ENCODE results near the gene UNC5C.

The UNC5C gene

GRCh38 chr4:95462921-95463320 lies 85.9 kb downstream of the UNC5C start:
- no peaks in the 10 kb centered on the region for H3K36me3 ChIP-seq (ENCODE audit: insufficient read depth)
- no peaks in the 10 kb centered on the region for H4K20me1 ChIP-seq (ENCODE audit: insufficient read depth)
- no peaks in the 10 kb centered on the region for H3K27me3 ChIP-seq (ENCODE audit: insufficient read depth, low read depth)
- no peak overlapping the region for H3K27ac ChIP-seq
- H3K9ac ChIP-seq: no peak overlapping the region
- H3K79me2 ChIP-seq (ENCODE audit: insufficient read depth, low read depth): no peaks in the 10 kb centered on the region
- H3K4me1 ChIP-seq (ENCODE audit: low read depth, poor library complexity, severe bottlenecking): no peaks in the 10 kb centered on the region
- no peak for TF ChIP-seq CTCF (conservative IDR thresholded peaks at IDR 0.05; ENCODE audit: low read depth, low read length)
- no peak overlapping the region for H3K4me3 ChIP-seq (IDR thresholded peaks at IDR 0.05; ENCODE audit: insufficient read depth, low read depth, low read length)
- H3K4me2 ChIP-seq: no peak overlapping the region
- no peak overlapping the region for H2AFZ ChIP-seq (ENCODE audit: low read depth)

GRCh38 chr4:95457353-95457752 lies 91.4 kb downstream of the UNC5C start:
- H2AFZ ChIP-seq (ENCODE audit: low read depth): no peak overlapping the region
- H3K27me3 ChIP-seq (ENCODE audit: insufficient read depth, low read depth): no peaks in the 10 kb centered on the region
- H3K79me2 ChIP-seq (ENCODE audit: insufficient read depth, low read depth): no peaks in the 10 kb centered on the region
- TF ChIP-seq CTCF (conservative IDR thresholded peaks at IDR 0.05; ENCODE audit: low read depth, low read length): no peak
- H3K9ac ChIP-seq: no peak overlapping the region
- no peaks in the 10 kb centered on the region for H4K20me1 ChIP-seq (ENCODE audit: insufficient read depth)
- H3K36me3 ChIP-seq (ENCODE audit: insufficient read depth): no peaks in the 10 kb centered on the region
- no peak overlapping the region for H3K4me2 ChIP-seq
- H3K4me3 ChIP-seq (IDR thresholded peaks at IDR 0.05; ENCODE audit: insufficient read depth, low read depth, low read length): no peak overlapping the region
- no peak overlapping the region for H3K27ac ChIP-seq
- no peaks in the 10 kb centered on the region for H3K4me1 ChIP-seq (ENCODE audit: low read depth, poor library complexity, severe bottlenecking)

GRCh38 chr4:95450294-95450693 lies 98.5 kb downstream of the UNC5C start:
- no peak for TF ChIP-seq CTCF (conservative IDR thresholded peaks at IDR 0.05; ENCODE audit: low read depth, low read length)
- Histone ChIP-seq H4K20me1 (ENCODE audit: insufficient read depth) (no peaks in the 10 kb centered on the region), H2AFZ (ENCODE audit: low read depth) (no peak overlapping the region), H3K36me3 (ENCODE audit: insufficient read depth) (no peaks in the 10 kb centered on the region), H3K79me2 (ENCODE audit: insufficient read depth, low read depth) (no peaks in the 10 kb centered on the region), H3K27ac (no peak overlapping the region), H3K4me1 (ENCODE audit: low read depth, poor library complexity, severe bottlenecking) (peaks cover 15% of the 10 kb centered on the region), H3K4me2 (no peak overlapping the region), H3K4me3 (IDR thresholded peaks at IDR 0.05; ENCODE audit: insufficient read depth, low read depth, low read length) (no peak overlapping the region), H3K9ac (no peak overlapping the region), H3K27me3 (ENCODE audit: insufficient read depth, low read depth) (no peaks in the 10 kb centered on the region)

GRCh38 chr4:95446173-95446572 lies 102.6 kb downstream of the UNC5C start:
- no peaks in the 10 kb centered on the region for H3K79me2 ChIP-seq (ENCODE audit: insufficient read depth, low read depth)
- no peaks in the 10 kb centered on the region for H3K27me3 ChIP-seq (ENCODE audit: insufficient read depth, low read depth)
- H3K36me3 ChIP-seq (ENCODE audit: insufficient read depth): no peaks in the 10 kb centered on the region
- H2AFZ ChIP-seq (ENCODE audit: low read depth): no peak overlapping the region
- H4K20me1 ChIP-seq (ENCODE audit: insufficient read depth): no peaks in the 10 kb centered on the region
- H3K4me2 ChIP-seq: no peak overlapping the region
- peaks cover 15% of the 10 kb centered on the region for H3K4me1 ChIP-seq (ENCODE audit: low read depth, poor library complexity, severe bottlenecking)
- H3K4me3 ChIP-seq (IDR thresholded peaks at IDR 0.05; ENCODE audit: insufficient read depth, low read depth, low read length): no peak overlapping the region
- H3K27ac ChIP-seq: no peak overlapping the region
- H3K9ac ChIP-seq: no peak overlapping the region
- no peak for TF ChIP-seq CTCF (conservative IDR thresholded peaks at IDR 0.05; ENCODE audit: low read depth, low read length)
